HL-60 (cell line): ENCODE data around the gene ANKRD63.
A peak's percentile ranks its signal among the peaks of the same experiment; 100 is the strongest.

Source experiments
- DNase-seq, 2 experiments: peaks; one replicate each; pipeline ENCODE4 v3.0.0-alpha.2; 2010 to 2020; ENCODE audit warnings: low read depth in 1 of 2, low spot score in 1 of 2
- H3K27ac ChIP-seq: fragments of 250-450 bp; sonication (Bioruptor Pico); replicated peaks from 2 replicates; pipeline ENCODE4 v1.5.1; 2020; ENCODE audit warnings: mild to moderate bottlenecking, moderate library complexity
- H3K27me3 ChIP-seq: fragments of 250-450 bp; sonication (Bioruptor Pico); 2 replicates; pipeline ENCODE4 v1.5.1; 2021; ENCODE audit warnings: mild to moderate bottlenecking, moderate library complexity; ENCODE audit not compliant: insufficient read depth, poor library complexity, severe bottlenecking
- H3K4me3 ChIP-seq: replicated peaks from 2 replicates; pipeline ENCODE4 v1.5.1; 2011; ENCODE audit warnings: mild to moderate bottlenecking, control low read depth, low read length; ENCODE audit not compliant: insufficient read depth
- GABPA ChIP-seq: IDR thresholded peaks from 2 replicates; pipeline ENCODE4 v1.6.1; 2012; ENCODE audit warnings: low read depth
- POLR2AphosphoS5 ChIP-seq: IDR thresholded peaks from 2 replicates; pipeline ENCODE4 v1.6.1; 2012; ENCODE audit warnings: low read depth
- SPI1 ChIP-seq: IDR thresholded peaks from 2 replicates; pipeline ENCODE4 v1.6.1; 2012; ENCODE audit warnings: low read depth, mild to moderate bottlenecking, borderline replicate concordance
- TF ChIP-seq, protein P1 (sequence below): IDR thresholded peaks from 2 replicates; pipeline ENCODE4 v1.6.1; 2012; ENCODE audit warnings: low read depth; ENCODE audit not compliant: insufficient replicate concordance
- TF ChIP-seq, protein P2 (sequence below): IDR thresholded peaks from one replicate; pipeline ENCODE4 v1.5.1; 2011; ENCODE audit warnings: low read length, control low read depth, inconsistent platforms; ENCODE audit not compliant: insufficient read depth

Gene ANKRD63

DNA sequence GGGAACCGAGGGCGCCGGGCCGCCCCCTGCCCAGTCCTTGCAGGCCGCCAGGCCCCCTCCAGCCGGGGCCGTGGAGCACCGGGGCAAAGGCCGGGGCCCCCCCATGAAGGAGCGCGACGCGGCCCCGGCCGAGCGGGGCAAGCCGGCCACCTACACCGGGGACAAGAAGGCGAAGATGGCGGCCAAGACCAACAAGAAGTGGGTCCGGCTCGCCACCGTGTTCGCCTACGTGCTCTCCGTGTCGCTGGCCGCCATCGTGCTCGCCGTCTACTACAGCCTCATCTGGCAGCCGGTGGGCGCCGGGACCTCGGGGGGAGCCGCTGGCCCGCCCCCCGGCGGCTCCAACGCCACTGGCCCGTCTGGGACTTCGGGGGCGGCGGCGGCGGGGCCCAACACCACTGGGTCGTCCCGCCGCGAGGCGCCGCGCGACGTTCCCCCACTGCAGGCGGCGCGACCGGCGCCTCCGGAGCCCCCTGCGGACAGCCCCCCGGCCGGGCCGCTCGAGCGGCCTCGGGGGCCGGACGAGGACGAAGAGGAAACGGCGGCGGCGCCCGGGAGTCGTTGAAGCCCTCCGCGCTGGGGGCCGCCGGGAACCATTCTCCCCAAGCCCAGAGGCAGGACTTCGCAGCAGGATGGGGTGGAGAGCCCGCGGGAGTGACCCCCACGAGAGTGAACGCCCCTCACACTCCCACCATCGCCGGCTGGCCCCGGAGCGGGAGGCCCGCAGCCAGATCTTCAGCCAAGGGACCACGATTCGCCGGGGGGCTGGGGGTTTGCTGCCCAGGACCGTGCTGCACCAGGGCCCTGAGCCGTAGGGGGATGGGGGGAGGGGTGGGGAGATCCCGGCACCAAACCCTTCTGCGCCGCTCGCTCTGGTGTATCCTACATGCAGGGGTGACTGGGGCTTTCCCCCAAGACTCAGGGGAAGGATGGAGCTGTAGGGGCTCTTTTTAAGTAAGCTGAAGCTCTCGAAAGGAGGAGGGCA lies 41.4 kb upstream of the ANKRD63 start:
- no peak for DNase-seq
- Histone ChIP-seq H3K27ac (peak overlapping the region; percentile 64), H3K27me3 (no peaks in the 10 kb centered on the region), H3K4me3 (peak overlapping the region; percentile 65)
- TF ChIP-seq SPI1 (no peak), POLR2AphosphoS5 (no peak), GABPA (no peak)
- TF ChIP-seq, protein P1, sequence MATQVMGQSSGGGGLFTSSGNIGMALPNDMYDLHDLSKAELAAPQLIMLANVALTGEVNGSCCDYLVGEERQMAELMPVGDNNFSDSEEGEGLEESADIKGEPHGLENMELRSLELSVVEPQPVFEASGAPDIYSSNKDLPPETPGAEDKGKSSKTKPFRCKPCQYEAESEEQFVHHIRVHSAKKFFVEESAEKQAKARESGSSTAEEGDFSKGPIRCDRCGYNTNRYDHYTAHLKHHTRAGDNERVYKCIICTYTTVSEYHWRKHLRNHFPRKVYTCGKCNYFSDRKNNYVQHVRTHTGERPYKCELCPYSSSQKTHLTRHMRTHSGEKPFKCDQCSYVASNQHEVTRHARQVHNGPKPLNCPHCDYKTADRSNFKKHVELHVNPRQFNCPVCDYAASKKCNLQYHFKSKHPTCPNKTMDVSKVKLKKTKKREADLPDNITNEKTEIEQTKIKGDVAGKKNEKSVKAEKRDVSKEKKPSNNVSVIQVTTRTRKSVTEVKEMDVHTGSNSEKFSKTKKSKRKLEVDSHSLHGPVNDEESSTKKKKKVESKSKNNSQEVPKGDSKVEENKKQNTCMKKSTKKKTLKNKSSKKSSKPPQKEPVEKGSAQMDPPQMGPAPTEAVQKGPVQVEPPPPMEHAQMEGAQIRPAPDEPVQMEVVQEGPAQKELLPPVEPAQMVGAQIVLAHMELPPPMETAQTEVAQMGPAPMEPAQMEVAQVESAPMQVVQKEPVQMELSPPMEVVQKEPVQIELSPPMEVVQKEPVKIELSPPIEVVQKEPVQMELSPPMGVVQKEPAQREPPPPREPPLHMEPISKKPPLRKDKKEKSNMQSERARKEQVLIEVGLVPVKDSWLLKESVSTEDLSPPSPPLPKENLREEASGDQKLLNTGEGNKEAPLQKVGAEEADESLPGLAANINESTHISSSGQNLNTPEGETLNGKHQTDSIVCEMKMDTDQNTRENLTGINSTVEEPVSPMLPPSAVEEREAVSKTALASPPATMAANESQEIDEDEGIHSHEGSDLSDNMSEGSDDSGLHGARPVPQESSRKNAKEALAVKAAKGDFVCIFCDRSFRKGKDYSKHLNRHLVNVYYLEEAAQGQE: no peak
- TF ChIP-seq, protein P2, sequence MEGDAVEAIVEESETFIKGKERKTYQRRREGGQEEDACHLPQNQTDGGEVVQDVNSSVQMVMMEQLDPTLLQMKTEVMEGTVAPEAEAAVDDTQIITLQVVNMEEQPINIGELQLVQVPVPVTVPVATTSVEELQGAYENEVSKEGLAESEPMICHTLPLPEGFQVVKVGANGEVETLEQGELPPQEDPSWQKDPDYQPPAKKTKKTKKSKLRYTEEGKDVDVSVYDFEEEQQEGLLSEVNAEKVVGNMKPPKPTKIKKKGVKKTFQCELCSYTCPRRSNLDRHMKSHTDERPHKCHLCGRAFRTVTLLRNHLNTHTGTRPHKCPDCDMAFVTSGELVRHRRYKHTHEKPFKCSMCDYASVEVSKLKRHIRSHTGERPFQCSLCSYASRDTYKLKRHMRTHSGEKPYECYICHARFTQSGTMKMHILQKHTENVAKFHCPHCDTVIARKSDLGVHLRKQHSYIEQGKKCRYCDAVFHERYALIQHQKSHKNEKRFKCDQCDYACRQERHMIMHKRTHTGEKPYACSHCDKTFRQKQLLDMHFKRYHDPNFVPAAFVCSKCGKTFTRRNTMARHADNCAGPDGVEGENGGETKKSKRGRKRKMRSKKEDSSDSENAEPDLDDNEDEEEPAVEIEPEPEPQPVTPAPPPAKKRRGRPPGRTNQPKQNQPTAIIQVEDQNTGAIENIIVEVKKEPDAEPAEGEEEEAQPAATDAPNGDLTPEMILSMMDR: no peak

DNA sequence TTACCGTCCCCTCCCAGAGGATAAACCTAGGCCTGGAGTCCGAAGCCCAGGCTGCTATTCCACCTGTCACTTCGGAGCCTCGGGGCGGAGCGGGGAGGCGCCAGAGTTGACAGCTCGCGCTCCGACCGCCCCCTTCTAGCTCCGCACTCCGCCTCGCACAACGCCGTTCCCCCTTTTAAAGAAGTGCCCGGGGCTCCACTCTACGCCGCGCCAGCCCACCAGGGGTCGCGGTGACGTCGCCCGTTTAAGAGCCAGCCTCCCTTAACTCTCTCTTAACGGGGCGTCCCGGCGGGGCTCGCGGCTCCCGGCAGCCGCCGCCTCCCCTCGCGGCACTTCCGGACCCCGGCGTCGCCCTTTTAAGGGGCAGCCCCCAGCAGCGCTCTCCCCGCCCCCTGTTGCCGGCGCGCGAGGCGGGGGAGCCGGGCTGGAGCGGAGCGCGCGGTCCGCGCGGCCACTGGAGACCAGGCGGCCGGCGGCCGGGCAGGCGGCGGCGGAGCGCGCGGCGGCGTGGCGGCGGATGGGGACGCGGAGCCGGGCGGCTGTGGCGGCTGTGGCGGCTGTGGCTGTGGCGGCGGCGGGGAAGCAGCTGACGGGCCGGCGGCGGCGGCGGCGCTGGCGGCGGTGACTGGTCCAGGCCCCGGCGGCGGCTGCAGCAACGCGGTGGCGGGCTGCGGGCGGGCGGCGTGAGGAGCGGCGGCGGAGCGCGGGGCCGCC lies 40.5 kb upstream of the ANKRD63 start, which contains the start of gene INAFM2:
TSS of gene INAFM2 (plus strand) at position 454 of the 714 bp plus-strand sequence. CDS start 364 bp downstream, outside the sequence.
- peak; percentile 66; the same call in 1 of the 2 replicates for TF ChIP-seq SPI1
- TF ChIP-seq, protein P1: no peak
- H3K4me3 ChIP-seq: peak within 1 kb of the TSS; percentile 65
- H3K27me3 ChIP-seq: no peaks in the 10 kb centered on the region
- DNase-seq: peak; percentile 89 to 92
- H3K27ac ChIP-seq: peak within 1 kb of the TSS; percentile 64

GRCh38 chr15:40322531-40323238 lies 39.8 kb upstream of the ANKRD63 start:
- H3K4me3 ChIP-seq: peak overlapping the region; percentile 26
- TF ChIP-seq, protein P1: no peak
- TF ChIP-seq SPI1 (no peak), GABPA (no peak), POLR2AphosphoS5 (no peak)
- TF ChIP-seq, protein P2: no peak
- H3K27ac ChIP-seq: no peak overlapping the region
- H3K27me3 ChIP-seq: no peaks in the 10 kb centered on the region
- no peak for DNase-seq
